HG02943 (cell line): Measurements from ENCODE around the gene LRCOL1.

Experiments used
- ATAC-seq: cut with Tn5 transposase; IDR thresholded peaks from one replicate; pipeline ENCODE4 v1.9.1; 2021; ENCODE audit warnings: mild to moderate bottlenecking, low read depth, moderate library complexity; ENCODE audit not compliant: unreplicated experiment

Gene LRCOL1

GRCh38 chr12:132610051-132610759 is at the start of gene LRCOL1:
LRCOL1 (minus strand) TSS chr12:132610582; CDS start chr12:132606251, 4,331 bp downstream.
- ATAC-seq, result no peak

- no peak for ATAC-seq
These were observed 49.7 kb upstream of the LRCOL1 start for GRCh38 chr12:132660052-132660451.

- no peak for ATAC-seq
These were observed 48.8 kb upstream of the LRCOL1 start for GRCh38 chr12:132659146-132659545.

- no peak for ATAC-seq
These were observed 47.9 kb upstream of the LRCOL1 start for GRCh38 chr12:132658149-132658894.

GRCh38 chr12:132657004-132657727 is 46.8 kb upstream of the LRCOL1 start:
- ATAC-seq, result no peak

- no peak for ATAC-seq
These were observed 43.3 kb upstream of the LRCOL1 start for GRCh38 chr12:132653567-132654290.

- no peak for ATAC-seq
These were observed 41.2 kb upstream of the LRCOL1 start for GRCh38 chr12:132651444-132652100.

GRCh38 chr12:132649226-132649945 is 39.0 kb upstream of the LRCOL1 start:
- ATAC-seq, result no peak

- no peak for ATAC-seq
These were observed 38.3 kb upstream of the LRCOL1 start for GRCh38 chr12:132648616-132649225.

GRCh38 chr12:132647858-132648257 is 37.5 kb upstream of the LRCOL1 start:
- no peak for ATAC-seq

- no peak for ATAC-seq
These were observed 36.5 kb upstream of the LRCOL1 start for GRCh38 chr12:132646850-132647249.

GRCh38 chr12:132642846-132643835 is 32.8 kb upstream of the LRCOL1 start:
- no peak for ATAC-seq

GRCh38 chr12:132641811-132642650 is 31.6 kb upstream of the LRCOL1 start:
- ATAC-seq, result no peak

- ATAC-seq, result no peak
These were observed 30.6 kb upstream of the LRCOL1 start for GRCh38 chr12:132640936-132641335.

GRCh38 chr12:132639956-132640520 is 29.7 kb upstream of the LRCOL1 start:
- ATAC-seq, result no peak

- no peak for ATAC-seq
These were observed 28.4 kb upstream of the LRCOL1 start for GRCh38 chr12:132638541-132639408.
